Measurements from ENCODE around the gene EGLN2.

GRCh38 chr19:40801426-40802299 lies 2.7 kb downstream of the EGLN2 start:
- TF ChIP-seq POLR2A (IDR thresholded peaks at IDR 0.05; ENCODE audit: low read depth, low read length) (no peak), FOS (IDR thresholded peaks at IDR 0.05; ENCODE audit: low read depth, low read length) (no peak), CTCF (conservative IDR thresholded peaks at IDR 0.05; ENCODE audit: low read depth, low read length) (no peak), ELK1 (IDR thresholded peaks at IDR 0.05; ENCODE audit: borderline replicate concordance, low read depth, low read length) (no peak), RAD21 (IDR thresholded peaks at IDR 0.05; ENCODE audit: low read length) (no peak), CHD1 (IDR thresholded peaks at IDR 0.05; ENCODE audit: low read depth, low read length) (no peak), CEBPB (IDR thresholded peaks at IDR 0.05; ENCODE audit: low read depth, low read length) (no peak), RFX5 (IDR thresholded peaks at IDR 0.05; ENCODE audit: low read depth, low read length) (no peak), MAZ (IDR thresholded peaks at IDR 0.05; ENCODE audit: borderline replicate concordance, low read depth, low read length) (no peak), NFE2L2 (IDR thresholded peaks at IDR 0.05; ENCODE audit: low read depth, low read length) (no peak), USF2 (IDR thresholded peaks at IDR 0.05; ENCODE audit: low read depth, low read length) (no peak), MAFK (IDR thresholded peaks at IDR 0.05; ENCODE audit: low read depth, low read length) (no peak)
